Left cardiac atrium (tissue), 4 donors: ENCODE results near the gene KREMEN1. TPM values are rescaled to one million over a fixed set of nuclear protein-coding genes. Genes with fewer than 3 reads are reported as not detected.
A peak's percentile ranks its signal among the peaks of the same experiment; 100 is the strongest.

Experiments
- ATAC-seq, 2 donors: fragments of 200-7000 bp; cut with Tn5 transposase; one replicate each; pipeline ENCODE4 v1.9.1; 2020; ENCODE audit warnings: mild to moderate bottlenecking in 2 of 2, moderate library complexity in 2 of 2
- DNase-seq: peaks from one replicate; pipeline ENCODE4 v3.0.0-alpha.2; 2020
- intact Hi-C, 2 donors: fragments of 100-400 bp; cut with DNase I; formaldehyde crosslinking; loops; one replicate each; pipeline versions ENCODE4 v1.14.1 to v1.15.1; 2022 to 2023
- total RNA-seq, 2 donors: library from RNA; stranded (reverse); fragmentation: NEBNext Ultra II Directional; extraction: Animal tissue kit (Norgen Biotek cat#: 25700); gene quantifications; one replicate each; pipeline ENCODE4 v1.2.1, GENCODE V29; 2021
- donor health status: DM: no; HTN: yes; CAD: no.
- donor health status: DM: no; HTN: yes; CAD: no; lungs with severe emphysema.
- donor health status: DM: yes; HTN: yes; CAD: no.
- donor health status: Dilated cardiomyopathy.

The KREMEN1 gene
- total RNA-seq, 2 donors from 2014 or later = 39.1 to 49.8 TPM

DNA sequence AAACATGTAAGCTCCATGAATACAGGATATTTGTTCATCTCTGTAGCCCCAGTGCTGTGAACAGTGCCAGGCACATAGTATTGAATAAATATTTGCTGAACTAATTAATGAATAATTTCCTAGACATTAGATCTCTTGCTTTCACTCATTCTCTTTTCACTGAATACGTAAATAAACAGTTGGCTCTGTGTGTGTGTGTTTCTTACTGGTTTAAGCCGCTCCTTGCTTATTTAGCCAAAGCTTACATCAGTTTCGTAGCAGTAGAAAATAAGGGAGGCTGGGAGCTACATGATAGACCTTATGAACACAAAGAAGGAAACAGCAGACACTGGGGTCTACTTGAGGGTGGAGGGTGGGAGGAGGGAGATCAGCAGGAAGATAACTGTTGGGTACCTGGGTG is 17.2 kb downstream of the KREMEN1 start:
- intact Hi-C loops = no loop called here
- ATAC-seq = no peak
- no peak for DNase-seq

DNA sequence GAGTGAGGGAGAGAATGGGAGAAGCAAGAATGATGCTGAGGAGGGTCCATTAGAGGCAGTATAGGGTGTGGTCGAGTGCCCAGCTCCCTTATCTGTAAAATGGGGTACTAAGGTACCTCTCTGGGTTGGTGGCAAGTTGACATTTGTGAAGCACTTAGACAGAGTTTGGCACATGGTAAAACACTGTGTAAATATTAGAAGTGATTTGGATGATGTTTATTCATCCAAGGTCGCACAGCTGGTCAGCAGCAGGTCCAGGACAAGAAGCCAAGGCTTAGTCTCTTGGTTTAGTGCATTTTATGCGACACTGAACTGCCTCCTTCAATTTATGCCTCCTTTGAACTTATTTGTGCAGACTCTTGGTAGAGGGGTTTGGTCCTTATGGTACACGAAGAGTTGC is 19.4 kb downstream of the KREMEN1 start:
- ATAC-seq (no peak), DNase-seq (no peak)
- intact Hi-C loops = no loop called here

DNA sequence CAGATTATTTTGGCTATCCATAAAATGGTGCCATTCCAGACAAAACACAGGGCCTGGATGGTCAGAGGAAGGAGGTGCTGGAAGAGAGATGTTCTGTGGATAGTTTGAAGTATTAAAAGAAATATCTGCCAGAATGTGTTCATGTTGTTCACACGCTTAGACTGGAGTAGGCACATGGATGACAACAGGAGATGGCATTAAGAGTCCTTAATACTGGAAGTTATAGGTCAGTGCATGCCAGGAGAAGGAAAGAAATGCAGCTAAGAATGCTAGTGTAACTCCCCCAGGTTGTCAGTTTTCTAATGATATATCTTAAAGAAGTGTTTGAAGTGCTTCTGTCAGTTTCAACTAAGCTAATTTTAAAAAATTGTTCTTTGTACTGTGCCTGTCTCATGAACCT is 20.2 kb downstream of the KREMEN1 start:
- DNase-seq (no peak), ATAC-seq (no peak)
- intact Hi-C loops = no loop called here

GRCh38 chr22:29093501-29094300 is 20.9 kb downstream of the KREMEN1 start:
- intact Hi-C loops = no loop called here
- DNase-seq = no peak
- peak; percentile 75 to 82 for ATAC-seq

DNA sequence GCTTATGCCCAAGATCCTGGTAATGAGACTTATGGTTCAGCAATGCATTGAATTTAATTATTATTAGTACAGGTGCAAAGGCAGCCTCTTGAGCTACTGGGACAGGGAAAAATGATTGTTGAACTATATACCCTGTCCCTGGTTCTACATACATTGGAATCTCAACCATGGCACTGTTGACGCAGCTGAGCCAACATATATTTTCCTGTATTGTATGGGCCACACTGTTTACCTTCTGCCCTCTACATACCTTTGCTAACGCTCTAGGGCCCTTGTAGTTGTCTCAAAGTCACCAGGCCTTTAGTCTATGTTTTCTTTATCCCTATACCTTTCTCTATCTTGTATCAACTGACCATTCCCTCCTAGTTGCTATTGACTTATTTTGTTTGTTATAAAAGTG is 22.6 kb downstream of the KREMEN1 start:
- intact Hi-C loops = no loop called here
- ATAC-seq = no peak

DNA sequence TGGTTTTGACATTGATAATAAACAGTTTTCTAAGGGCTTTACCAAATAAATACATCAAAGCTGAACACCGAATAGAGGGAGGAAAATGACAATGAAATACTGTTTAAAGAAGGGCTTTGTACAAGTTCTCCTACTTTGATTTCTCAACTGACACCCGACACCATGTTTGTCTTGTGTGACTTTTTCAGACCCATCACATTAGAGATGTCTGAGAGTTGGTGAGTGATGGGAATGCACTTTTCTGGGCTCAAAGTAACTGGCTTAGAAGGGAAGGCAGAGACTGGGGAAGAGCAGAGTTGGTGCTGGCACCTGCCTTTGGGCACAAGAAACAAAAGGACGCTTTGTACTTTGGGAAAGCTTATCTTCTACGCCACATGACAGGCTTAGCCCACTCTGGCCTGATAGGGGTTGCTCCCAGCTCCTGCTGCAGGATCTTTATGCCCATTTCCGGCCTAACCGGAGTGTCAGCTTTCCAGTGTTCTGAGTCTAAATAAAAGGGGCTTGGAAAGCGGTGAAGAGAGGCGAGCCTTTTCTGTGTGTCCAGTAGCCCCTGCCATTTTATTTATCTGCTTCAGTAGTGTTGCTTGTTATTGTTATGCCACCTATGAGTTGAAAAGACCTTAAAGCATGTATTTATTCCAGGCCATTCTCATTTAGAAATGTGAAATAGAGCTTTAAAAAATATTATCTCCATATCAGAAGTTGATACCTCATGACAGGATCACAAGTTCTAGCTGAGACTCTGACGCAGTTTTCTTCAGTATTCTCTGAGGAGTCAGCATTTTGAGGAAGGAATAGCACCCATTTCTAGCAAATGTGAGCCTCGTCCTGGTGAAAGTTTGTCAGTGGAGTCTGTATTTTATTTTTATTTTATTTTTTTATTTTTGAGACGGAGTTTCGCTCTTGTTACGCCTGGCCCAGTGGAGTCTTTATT is 24.2 kb downstream of the KREMEN1 start:
- intact Hi-C loops = no loop called here
- DNase-seq = no peak
- ATAC-seq = peak; percentile 63 to 67

More for the DNA sequence above, 22.6 kb downstream of the KREMEN1 start:
- no peak for DNase-seq

DNA sequence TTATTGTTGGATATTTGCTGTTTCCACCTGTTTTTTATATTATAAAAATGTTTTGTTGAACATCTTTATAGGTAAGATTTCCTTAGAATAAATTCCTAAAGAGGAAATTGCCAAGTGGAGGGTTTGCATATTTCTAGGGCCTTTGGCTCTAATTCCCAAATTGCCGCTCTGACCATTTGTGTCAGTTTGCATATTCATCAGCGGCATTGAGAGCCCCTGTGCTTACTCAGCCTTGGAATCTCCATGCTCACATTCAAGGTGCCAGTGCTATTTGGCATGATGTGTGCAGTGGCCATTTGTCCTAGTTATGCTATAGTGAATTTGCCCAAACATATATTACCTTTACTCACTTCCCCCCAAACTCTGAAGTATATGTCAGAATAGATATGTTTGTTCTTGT is 25.5 kb downstream of the KREMEN1 start:
- intact Hi-C loops = no loop called here

DNA sequence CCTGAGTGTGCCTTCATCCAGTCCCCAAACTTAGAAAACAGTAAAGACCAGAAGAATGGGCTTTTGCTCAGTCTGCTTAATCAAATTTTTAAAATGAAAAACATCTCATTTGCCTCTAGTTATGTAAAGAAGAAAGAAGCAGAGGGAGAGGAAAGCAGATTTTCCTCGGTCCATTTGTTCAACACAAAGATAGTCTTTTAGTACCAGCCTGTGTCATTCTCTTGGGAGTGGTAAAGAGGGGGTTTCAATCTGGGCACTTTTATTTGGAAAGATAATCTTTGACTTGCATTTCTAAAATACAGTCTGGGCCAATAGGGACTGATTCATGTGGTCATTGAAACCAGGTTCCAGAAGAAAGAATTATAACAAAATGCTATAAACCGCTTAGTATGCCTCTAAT is 29.5 kb downstream of the KREMEN1 start:
- no peak for ATAC-seq

More for the DNA sequence above, 25.5 kb downstream of the KREMEN1 start:
- ATAC-seq (no peak), DNase-seq (no peak)

DNA sequence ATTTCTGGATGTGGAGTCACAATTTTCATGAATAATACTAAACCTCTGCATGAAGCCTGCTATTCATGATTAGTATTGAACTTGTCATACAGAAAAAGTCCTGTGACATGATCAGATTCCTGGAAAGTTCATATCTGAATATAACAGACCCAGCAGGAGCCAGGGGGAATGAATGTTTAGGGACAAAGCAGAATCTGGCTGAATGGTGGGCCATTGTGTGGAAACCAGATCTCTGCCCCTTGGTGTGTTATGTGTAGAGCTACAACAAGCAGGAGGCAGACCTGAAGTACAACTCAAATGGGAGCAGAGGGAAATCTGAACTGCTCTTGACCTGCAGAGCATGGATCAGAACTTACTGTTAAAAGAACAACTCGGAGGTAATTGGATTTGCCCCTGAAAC is 30.3 kb downstream of the KREMEN1 start:
- DNase-seq = no peak
- ATAC-seq = no peak
- intact Hi-C loops = no loop called here

More for the DNA sequence above, 29.5 kb downstream of the KREMEN1 start:
- intact Hi-C loops = no loop called here
- no peak for DNase-seq

DNA sequence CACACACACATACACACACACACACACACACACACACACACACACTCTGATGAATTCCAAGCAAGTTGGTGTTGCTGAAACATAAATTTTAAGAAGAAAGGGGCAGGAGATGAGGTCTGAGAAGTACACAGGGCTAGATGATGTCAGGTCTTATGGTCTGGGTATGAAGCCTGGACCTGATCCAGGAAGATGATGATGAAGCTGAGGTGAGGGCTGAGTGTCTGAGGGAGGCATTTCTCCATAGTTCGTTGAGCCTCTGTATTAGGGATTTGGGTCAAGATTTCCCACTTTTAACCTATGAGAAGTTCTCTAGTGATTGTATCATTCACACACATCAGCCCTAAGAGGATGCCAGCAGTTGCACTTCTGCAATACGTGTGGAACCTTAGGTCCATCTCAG is 32.6 kb downstream of the KREMEN1 start:
- intact Hi-C loops = no loop called here
- no peak for DNase-seq
- no peak for ATAC-seq

DNA sequence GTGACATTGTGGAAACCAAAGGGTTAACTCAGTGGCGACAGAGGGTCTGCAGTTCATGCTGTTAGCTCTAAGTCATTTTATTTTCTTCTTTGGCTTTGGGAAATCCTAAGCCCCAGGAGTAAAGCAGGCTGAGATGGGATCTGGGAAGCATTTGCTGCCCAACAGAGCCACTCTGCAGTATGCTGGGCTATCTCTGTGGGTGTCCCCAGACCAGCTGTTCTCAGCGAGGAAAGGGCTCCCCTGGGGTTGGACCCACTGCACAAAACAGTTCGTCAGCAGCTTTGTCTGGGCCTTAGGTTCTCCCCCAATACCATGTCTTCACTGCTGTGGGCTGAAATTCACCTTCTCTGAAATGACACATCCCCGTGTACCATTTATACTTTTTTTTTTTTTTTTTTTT is 34.0 kb downstream of the KREMEN1 start:
- intact Hi-C loops = no loop called here
- peak in 1 of 2 donors; percentile 53 for ATAC-seq
- no peak for DNase-seq

- intact Hi-C loops = no loop called here
- ATAC-seq (no peak), DNase-seq (no peak)
Measured at GRCh38 chr22:29108137-29108536, 35.3 kb downstream of the KREMEN1 start.

- intact Hi-C loops = no loop called here
- DNase-seq (no peak), ATAC-seq (peak; percentile 19 to 58)
Measured at GRCh38 chr22:29109822-29110221, 37.0 kb downstream of the KREMEN1 start.

- intact Hi-C loops = no loop called here
- no peak for DNase-seq
Measured at GRCh38 chr22:29110946-29111345, 38.1 kb downstream of the KREMEN1 start.

GRCh38 chr22:29112121-29112520 is 39.3 kb downstream of the KREMEN1 start:
- intact Hi-C loops = no loop called here
- no peak for ATAC-seq

More at GRCh38 chr22:29110946-29111345, 38.1 kb downstream of the KREMEN1 start:
- ATAC-seq = no peak

DNA sequence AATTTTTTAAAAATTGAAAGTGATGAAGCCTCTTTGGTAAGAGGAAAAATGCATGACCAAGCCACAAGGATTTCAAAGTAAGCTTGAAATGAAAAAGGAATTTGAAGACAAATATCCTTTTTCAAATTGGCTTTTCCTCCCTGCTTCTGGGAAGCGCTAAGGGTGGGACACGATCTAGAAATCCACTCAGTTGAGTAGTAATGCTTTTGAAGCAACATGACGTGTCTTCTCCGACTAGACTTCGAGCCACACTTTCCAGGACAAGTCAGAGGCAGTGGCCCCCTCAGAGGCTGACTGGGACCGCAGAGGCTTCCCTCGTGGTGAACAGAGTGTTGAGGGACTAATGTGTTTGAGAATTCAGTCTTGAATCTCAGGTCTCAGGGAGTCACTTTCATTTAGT is 39.8 kb downstream of the KREMEN1 start:
- intact Hi-C loops = no loop called here
- no peak for DNase-seq
- no peak for ATAC-seq

More at GRCh38 chr22:29112121-29112520, 39.3 kb downstream of the KREMEN1 start:
- no peak for DNase-seq

GRCh38 chr22:29113319-29113718 is 40.5 kb downstream of the KREMEN1 start:
- no peak for ATAC-seq
- no peak for DNase-seq
- intact Hi-C loops = no loop called here

GRCh38 chr22:29114392-29114791 is 41.6 kb downstream of the KREMEN1 start:
- no peak for DNase-seq
- no peak for ATAC-seq
- intact Hi-C loops = no loop called here

DNA sequence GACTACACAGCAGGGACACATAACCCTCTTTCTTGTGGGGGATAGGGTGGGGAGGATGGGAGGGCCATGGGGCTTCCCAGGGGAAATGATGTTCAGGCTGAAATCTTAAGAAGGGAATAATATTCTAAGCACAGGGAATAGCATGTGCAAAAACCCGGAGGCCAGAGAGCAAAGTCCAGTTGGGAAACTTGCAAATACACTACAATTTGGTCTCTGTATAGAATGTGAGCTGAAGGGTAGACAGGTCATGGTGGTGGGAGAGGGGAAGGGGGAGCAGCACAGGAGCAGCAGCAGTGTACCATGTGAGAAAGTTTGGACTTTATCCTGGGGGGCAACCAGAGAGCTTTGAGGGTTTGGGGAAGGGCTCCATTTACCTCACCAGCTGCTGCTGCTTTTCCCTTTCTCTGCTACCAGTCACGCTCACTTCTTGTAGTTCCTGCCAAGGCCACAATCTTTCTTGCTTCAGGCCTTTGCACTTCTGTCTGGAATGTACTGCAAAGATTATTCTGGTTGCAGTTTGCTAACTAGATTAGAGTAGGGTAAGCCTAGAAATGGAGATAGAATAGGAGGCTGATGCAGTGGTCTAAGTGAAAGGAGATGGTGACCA is 43.0 kb downstream of the KREMEN1 start:
- ATAC-seq (peak; percentile 38 to 47), DNase-seq (no peak)
- intact Hi-C loops = no loop called here
